ENCODE results near the gene LSG1.

DNA sequence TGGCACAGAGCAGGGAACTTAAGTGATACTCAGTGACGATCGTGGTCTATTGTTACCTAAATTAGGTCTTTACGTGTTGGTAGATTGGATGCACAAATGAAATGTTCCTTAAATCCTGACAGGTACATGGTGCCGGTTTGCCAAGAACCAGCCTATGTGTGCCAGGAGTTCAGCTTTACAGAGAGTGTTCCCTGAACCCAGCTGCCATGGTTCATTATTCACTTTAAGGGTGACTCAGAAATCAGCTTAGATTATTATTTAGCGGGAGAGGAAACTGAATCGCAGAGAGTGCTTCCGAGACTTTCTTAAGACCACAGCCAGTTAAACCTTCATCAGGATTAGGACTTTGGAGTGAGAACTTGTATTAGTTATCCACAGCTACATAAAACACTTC, 35.2 kb upstream of the LSG1 start:
- TF ChIP-seq, protein P1, sequence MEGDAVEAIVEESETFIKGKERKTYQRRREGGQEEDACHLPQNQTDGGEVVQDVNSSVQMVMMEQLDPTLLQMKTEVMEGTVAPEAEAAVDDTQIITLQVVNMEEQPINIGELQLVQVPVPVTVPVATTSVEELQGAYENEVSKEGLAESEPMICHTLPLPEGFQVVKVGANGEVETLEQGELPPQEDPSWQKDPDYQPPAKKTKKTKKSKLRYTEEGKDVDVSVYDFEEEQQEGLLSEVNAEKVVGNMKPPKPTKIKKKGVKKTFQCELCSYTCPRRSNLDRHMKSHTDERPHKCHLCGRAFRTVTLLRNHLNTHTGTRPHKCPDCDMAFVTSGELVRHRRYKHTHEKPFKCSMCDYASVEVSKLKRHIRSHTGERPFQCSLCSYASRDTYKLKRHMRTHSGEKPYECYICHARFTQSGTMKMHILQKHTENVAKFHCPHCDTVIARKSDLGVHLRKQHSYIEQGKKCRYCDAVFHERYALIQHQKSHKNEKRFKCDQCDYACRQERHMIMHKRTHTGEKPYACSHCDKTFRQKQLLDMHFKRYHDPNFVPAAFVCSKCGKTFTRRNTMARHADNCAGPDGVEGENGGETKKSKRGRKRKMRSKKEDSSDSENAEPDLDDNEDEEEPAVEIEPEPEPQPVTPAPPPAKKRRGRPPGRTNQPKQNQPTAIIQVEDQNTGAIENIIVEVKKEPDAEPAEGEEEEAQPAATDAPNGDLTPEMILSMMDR (conservative IDR thresholded peaks at IDR 0.05; ENCODE audit: low read depth, low read length): no peak
- TF ChIP-seq EZH2 (IDR thresholded peaks at IDR 0.05; ENCODE audit: borderline replicate concordance, low read depth, low read length, poor library complexity, severe bottlenecking): no peak
